OCI-LY1 (cell line): Measurements from ENCODE around the gene GSG1L.

ENCODE experiments used
- H2AFZ ChIP-seq: fragments of 200-600 bp; sonication (generic), shearing (Covaris generic); 2 replicates; pipeline ENCODE4 v1.6.0; 2014; ENCODE audit warnings: antibody characterized with exemption, mild to moderate bottlenecking, low read length
- H3F3A ChIP-seq: fragments of 200-600 bp; sonication (generic), shearing (Covaris generic); 2 replicates; pipeline ENCODE4 v1.6.0; 2014; ENCODE audit warnings: mild to moderate bottlenecking, antibody characterized with exemption, low read length, moderate library complexity; ENCODE audit not compliant: insufficient read depth
- H3K27ac ChIP-seq: fragments of 200-600 bp; sonication (generic); 2 replicates; pipeline ENCODE4 v1.5.1; 2014; ENCODE audit warnings: low read length, mixed run types, mild to moderate bottlenecking, low read depth; ENCODE audit not compliant: poor library complexity, severe bottlenecking
- H3K27me3 ChIP-seq: fragments of 200-600 bp; sonication (generic); 2 replicates; pipeline ENCODE4 v1.6.0; 2014; ENCODE audit warnings: antibody characterized with exemption, mild to moderate bottlenecking, low read length, moderate library complexity; ENCODE audit not compliant: insufficient read depth
- H3K36me3 ChIP-seq: fragments of 200-600 bp; sonication (generic); 2 replicates; pipeline ENCODE4 v1.6.1; 2014; ENCODE audit warnings: mild to moderate bottlenecking, antibody characterized with exemption, low read length, moderate library complexity, mixed read lengths; ENCODE audit not compliant: insufficient read depth
- H3K4me1 ChIP-seq: fragments of 200-600 bp; sonication (generic); 2 replicates; pipeline ENCODE4 v1.5.1; 2014; ENCODE audit warnings: mild to moderate bottlenecking, low read length, moderate library complexity; ENCODE audit not compliant: insufficient read depth, severe bottlenecking
- H3K4me2 ChIP-seq: fragments of 200-600 bp; sonication (generic), shearing (Covaris generic); 2 replicates; pipeline ENCODE4 v1.6.1; 2014; ENCODE audit warnings: low read length
- H3K4me3 ChIP-seq: fragments of 200-600 bp; sonication (generic); 2 replicates; pipeline ENCODE4 v1.5.1; 2014; ENCODE audit warnings: low read length, low read depth, mild to moderate bottlenecking, mixed read lengths; ENCODE audit not compliant: poor library complexity, severe bottlenecking
- H3K79me2 ChIP-seq: fragments of 200-600 bp; shearing (Covaris generic); 2 replicates; pipeline ENCODE4 v1.6.1; 2016; ENCODE audit warnings: mixed run types, low read length, mixed read lengths; ENCODE audit not compliant: insufficient read depth
- H3K9ac ChIP-seq: fragments of 200-600 bp; sonication (generic), shearing (Covaris generic); 2 replicates; pipeline ENCODE4 v1.6.1; 2014; ENCODE audit warnings: mild to moderate bottlenecking, low read length, mixed read lengths
- H3K9me2 ChIP-seq: fragments of 200-600 bp; sonication (generic), shearing (Covaris generic); 2 replicates; pipeline ENCODE4 v1.6.1; 2014; ENCODE audit warnings: low read depth, mild to moderate bottlenecking, low read length, mixed read lengths
- H3K9me3 ChIP-seq: fragments of 200-600 bp; shearing (Covaris generic); 2 replicates; pipeline ENCODE4 v1.6.1; 2014; ENCODE audit warnings: low read length, mixed read lengths
- H4K20me1 ChIP-seq: fragments of 200-600 bp; sonication (generic), shearing (Covaris generic); 2 replicates; pipeline ENCODE4 v1.6.0; 2016; ENCODE audit warnings: mild to moderate bottlenecking, low read length; ENCODE audit not compliant: insufficient read depth
- CTCF ChIP-seq: fragments of 200-600 bp; sonication (generic), shearing (Covaris generic); IDR thresholded peaks from 2 replicates; pipeline ENCODE4 v1.5.1; 2017; ENCODE audit warnings: mild to moderate bottlenecking, antibody characterized with exemption, low read length, moderate library complexity, mixed read lengths
- EZH2 ChIP-seq: fragments of 200-600 bp; sonication (generic), shearing (Covaris generic); IDR thresholded peaks from 2 replicates; pipeline ENCODE4 v1.8.0; 2017; ENCODE audit warnings: borderline replicate concordance, mixed run types, mild to moderate bottlenecking, antibody characterized with exemption, low read length, moderate library complexity, mixed read lengths

GSG1L gene

GRCh38 chr16:27824786-27825185, 238.7 kb downstream of the GSG1L start:
- no peaks in the 10 kb centered on the region for H4K20me1 ChIP-seq
- no peaks in the 10 kb centered on the region for H3K79me2 ChIP-seq
- H3K9me2 ChIP-seq: no peaks in the 10 kb centered on the region
- no peaks in the 10 kb centered on the region for H3K27me3 ChIP-seq
- TF ChIP-seq EZH2: no peak
- no peak for TF ChIP-seq CTCF
- H3K36me3 ChIP-seq: no peaks in the 10 kb centered on the region
- no peak overlapping the region for H3K27ac ChIP-seq
- no peaks in the 10 kb centered on the region for H3K4me1 ChIP-seq
- H2AFZ ChIP-seq: no peak overlapping the region
- H3K9ac ChIP-seq: no peak overlapping the region
- H3K9me3 ChIP-seq: no peaks in the 10 kb centered on the region; the same call in 1 of the 2 replicates
- H3K4me2 ChIP-seq: no peak overlapping the region
- no peaks in the 10 kb centered on the region for H3F3A ChIP-seq
- no peak overlapping the region for H3K4me3 ChIP-seq

- Histone ChIP-seq H3K9me2 (no peaks in the 10 kb centered on the region), H3K4me2 (no peak overlapping the region), H2AFZ (no peak overlapping the region), H3K27ac (no peak overlapping the region), H3K4me3 (no peak overlapping the region), H4K20me1 (no peaks in the 10 kb centered on the region), H3K4me1 (no peaks in the 10 kb centered on the region), H3K9ac (no peak overlapping the region), H3F3A (no peaks in the 10 kb centered on the region), H3K27me3 (peaks cover 5% of the 10 kb centered on the region; the same call in 1 of the 2 replicates), H3K79me2 (no peaks in the 10 kb centered on the region), H3K9me3 (no peaks in the 10 kb centered on the region), H3K36me3 (no peaks in the 10 kb centered on the region)
- TF ChIP-seq CTCF (no peak), EZH2 (no peak)
Observed at GRCh38 chr16:27824006-27824405, 239.5 kb downstream of the GSG1L start.

- H3K9me3 ChIP-seq: no peaks in the 10 kb centered on the region
- no peak overlapping the region for H3K9ac ChIP-seq
- no peaks in the 10 kb centered on the region for H3K9me2 ChIP-seq
- no peaks in the 10 kb centered on the region for H3K79me2 ChIP-seq
- H3K4me3 ChIP-seq: no peak overlapping the region
- no peak overlapping the region for H3K4me2 ChIP-seq
- no peaks in the 10 kb centered on the region for H3F3A ChIP-seq
- H2AFZ ChIP-seq: no peak overlapping the region
- peaks cover 5% of the 10 kb centered on the region; the same call in 1 of the 2 replicates for H3K27me3 ChIP-seq
- no peaks in the 10 kb centered on the region for H3K4me1 ChIP-seq
- no peaks in the 10 kb centered on the region for H4K20me1 ChIP-seq
- no peaks in the 10 kb centered on the region for H3K36me3 ChIP-seq
- no peak overlapping the region for H3K27ac ChIP-seq
- TF ChIP-seq CTCF: no peak
- TF ChIP-seq EZH2: no peak
Observed at GRCh38 chr16:27823421-27823820, 240.1 kb downstream of the GSG1L start.
